Activated CD8-positive, alpha-beta memory T cell treated with anti-CD3 and anti-CD28 coated beads, Interleukin-2, amount 50 U/mL, for 1 hour (primary cell): ENCODE results near the gene IQGAP2.

Experiments used
- DNase-seq: peaks from one replicate; pipeline ENCODE4 v3.0.0-alpha.2; 2020; ENCODE audit errors: extremely low read depth

IQGAP2 gene

GRCh38 chr5:76751291-76751690 is 348.2 kb downstream of the IQGAP2 start:
- DNase-seq: no peak

GRCh38 chr5:76754668-76755078 is 351.6 kb downstream of the IQGAP2 start:
- DNase-seq: no peak

GRCh38 chr5:76755779-76756637 is 352.9 kb downstream of the IQGAP2 start:
- no peak for DNase-seq

GRCh38 chr5:76757049-76757448 is 354.0 kb downstream of the IQGAP2 start:
- DNase-seq: no peak
